Measurements from ENCODE around the gene SMIM28. TPM values are rescaled to one million over a fixed set of nuclear protein-coding genes. Genes with fewer than 3 reads are reported as not detected.
"Not testable (repeated sequence)": the region's sequence is repeated elsewhere in the genome, so short reads cannot be mapped to it uniquely, and the experiment has no call there.

Gene SMIM28
- total RNA-seq, 1 donor from 2014 or later, result not detected

DNA sequence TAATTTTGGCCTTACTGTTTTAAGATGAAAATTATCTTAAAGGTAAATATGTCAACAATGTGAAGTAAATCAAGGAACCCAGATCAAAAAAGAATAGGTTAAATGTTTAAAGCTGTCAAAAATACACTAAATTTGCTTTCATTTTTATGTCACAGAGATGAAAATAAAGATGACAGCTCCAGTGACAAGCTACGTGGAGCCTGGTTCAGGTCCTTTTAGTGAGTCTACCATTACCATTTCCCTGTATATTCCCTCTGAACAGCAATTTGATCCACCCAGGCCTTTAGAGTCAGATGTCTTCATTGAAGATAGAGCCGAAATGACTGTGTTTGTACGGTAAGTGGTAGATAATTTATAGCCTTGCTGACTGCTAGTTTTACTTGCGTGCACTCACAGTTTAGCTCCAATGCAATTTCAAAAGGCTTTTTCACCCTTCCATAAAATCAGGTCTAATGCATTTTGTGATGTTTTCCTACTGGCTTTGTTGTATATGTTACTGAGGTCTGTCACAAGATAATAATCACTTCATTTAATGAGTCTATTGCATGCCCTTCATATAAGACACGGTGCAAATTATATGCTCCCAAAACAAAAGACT is 28.2 kb downstream of the SMIM28 start:
- DNase-seq (ENCODE audit: low spot score), result no peak

DNA sequence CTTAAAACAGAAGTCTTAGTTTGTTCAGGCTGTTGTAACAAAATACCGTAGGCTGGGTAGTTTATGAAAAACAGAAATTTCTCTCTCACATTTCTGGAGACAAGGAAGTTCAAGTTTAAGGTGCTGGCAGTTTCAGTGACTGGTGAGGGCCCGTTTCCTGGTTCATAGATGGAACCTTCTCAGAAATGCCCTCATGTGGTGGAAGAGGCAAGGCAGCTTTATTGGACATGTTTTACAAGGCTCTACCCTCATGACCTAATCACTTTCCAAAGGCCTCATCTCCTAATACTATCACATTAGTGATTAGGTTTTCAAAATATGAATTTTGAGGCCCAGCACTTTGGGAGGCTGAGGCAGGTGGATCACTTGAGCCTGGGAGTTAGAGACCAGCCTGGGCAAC is 28.7 kb downstream of the SMIM28 start:
- peak; percentile 42 for DNase-seq (ENCODE audit: low spot score)

DNA sequence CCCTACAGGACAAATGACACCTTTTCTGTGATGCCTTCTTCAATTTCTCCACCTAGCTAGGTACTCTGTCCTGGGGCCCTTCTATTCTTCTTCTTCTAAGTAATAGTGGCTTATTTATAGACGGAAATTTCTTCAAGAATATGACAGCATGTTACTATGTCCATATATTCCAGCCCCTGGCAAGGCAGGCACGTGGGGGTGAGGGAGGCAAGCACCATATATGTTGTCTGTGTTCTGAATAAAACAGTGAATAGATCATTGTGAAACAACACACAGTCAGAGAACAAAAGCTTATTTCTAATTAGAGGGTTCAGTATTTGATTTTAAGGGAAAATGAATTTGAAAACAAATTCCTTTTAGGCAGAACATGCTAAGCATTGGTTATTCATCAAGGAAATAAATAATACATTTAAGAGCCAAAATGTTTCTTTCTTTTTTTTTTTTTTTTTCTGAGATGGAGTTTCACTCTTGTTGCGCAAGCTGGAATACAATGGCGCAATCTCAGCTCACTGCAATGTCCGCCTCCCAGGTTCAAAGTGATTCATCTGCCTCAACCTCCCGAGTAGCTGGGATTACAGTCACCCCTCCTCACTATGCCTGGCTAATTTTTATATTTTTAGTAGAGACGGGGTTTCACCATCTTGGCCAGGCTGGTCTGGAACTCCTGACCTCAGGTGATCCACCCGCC is 32.5 kb downstream of the SMIM28 start:
- DNase-seq (ENCODE audit: low spot score), result no peak

DNA sequence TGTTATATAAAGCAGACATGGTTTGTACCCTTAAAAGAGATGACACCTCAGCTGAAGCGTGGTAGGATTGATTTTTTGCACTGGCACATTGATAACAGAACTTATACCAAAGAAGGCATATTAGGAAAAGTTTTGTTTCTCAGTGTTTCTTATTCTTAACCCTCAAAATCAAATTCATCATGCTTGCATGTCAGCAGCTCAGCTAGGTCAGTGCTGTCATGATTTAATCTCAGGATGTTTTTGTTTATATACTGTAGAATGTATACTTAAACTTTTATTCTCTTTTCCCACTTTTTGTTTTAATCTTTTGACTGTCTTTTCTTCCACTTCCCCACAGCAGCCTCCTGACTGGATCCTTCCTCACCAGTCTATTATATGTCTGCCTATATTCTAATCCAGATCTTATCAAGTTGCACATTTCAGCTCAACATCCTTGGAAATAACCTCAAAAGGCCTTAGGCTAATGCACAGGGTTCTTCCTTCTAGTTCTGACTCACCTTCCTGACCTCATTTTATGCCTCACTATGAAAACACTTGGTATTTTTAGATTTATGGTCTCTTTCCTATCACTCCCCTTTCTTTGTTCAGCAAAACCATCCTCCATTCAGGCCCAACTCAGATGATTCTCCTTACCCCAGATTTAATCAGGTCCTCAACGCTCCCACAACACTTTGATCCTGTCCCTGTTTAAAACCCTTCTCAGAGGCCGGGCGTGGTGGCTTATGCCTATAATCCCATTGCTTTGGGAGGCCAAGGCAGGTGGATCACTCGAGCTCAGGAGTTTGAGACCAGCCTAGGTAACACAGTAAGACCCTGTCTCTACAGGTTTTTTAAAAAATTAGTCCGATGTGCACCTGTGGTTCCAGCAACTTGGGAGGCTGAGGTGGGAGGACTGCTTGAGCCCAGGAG is 33.5 kb downstream of the SMIM28 start:
- DNase-seq (ENCODE audit: low spot score), result no peak

DNA sequence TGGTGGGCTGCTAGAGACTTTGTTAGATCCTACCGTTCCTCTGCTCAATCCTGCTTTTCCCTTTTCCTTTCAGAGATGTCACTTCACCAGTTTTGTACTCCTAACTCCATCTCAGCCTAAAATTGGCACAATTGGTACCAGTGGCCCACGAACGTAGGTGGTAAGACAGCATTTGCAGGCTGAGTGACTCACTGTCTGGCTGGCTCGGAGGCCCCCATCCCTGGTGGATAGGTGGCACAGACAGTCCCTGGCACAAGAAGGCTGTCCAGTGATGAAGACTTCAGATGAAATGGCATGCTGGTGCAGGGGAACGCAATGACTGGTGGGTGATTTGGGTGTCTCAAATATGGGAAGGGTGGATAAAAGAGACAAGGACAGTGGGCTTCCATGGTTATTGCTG is 37.4 kb downstream of the SMIM28 start:
- no peak for DNase-seq (ENCODE audit: low spot score)

- no peak for DNase-seq (ENCODE audit: low spot score)
Measured at GRCh38 chr6:138416206-138416605, 38.5 kb downstream of the SMIM28 start.

GRCh38 chr6:138417493-138418117 is 39.9 kb downstream of the SMIM28 start:
- no peak for DNase-seq (ENCODE audit: low spot score)

DNA sequence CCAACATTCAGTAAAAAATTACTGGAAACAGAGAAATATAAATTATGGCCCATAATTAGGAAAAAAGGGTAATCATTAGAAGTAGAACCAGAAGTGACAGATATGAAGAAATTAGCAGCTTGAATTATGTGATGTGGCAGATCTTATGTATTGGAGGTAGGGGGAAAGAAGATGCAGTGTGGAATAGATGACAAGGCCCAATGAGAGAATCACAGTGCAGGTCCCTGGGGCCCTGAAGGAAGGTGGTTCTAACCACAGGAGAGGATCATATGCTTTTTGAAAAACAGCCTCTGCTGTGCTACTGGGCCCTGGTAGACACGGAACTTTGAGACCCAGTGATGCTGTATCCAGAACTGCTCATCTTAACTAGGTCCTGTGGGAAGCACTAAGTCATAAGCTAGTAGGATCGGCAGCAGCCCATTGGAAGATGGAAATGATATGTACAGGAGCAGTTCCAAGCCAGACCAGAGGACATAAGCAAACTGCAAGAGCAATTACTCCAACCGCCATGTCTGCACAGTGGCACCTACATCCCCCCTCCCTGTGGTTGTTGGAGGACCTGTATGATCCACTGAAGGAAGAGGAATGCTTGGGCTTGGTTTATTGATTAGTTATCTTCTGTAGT is 40.5 kb downstream of the SMIM28 start:
- DNase-seq (ENCODE audit: low spot score), result no peak

GRCh38 chr6:138419766-138420165 is 42.1 kb downstream of the SMIM28 start:
- DNase-seq (ENCODE audit: low spot score), result no peak

DNA sequence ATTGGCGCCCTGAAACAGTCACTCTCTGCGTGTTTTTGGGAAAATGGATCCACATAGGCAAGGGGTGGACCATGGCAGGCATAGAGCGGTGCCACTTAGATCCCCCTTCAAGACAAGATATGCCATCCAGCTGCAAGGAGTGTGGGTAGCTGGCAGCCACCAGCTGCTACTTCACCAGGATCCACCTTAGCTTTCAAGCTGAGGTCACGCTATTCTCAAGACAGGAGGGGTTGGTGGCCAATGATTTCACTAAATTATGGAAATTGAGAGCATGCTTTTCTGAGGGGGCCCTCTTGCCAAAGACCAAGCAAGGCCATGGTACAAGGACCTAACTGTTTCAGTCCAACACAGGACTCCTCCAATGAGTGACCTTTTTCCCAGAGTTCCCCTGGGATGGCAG is 42.7 kb downstream of the SMIM28 start:
- no peak for DNase-seq (ENCODE audit: low spot score)

DNA sequence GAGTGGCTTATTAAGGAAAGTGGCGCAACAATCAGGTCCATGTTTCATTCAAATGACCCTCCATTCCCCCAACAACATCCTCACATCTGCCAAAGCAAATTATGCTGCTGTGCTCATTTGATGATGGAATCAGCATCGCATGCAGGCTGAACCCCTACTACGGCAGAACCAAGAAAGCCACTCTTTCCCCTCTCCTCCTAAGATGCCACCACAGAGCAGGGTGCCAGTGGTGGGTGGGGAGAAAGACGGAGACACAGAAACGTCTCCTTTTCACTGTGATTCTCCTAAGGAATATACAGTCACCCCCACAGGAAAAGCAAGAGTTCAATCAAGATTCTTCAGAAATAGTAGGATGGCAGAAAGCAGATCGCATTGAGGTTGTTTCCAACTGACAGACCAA is 43.4 kb downstream of the SMIM28 start:
- DNase-seq (ENCODE audit: low spot score), result no peak

- DNase-seq (ENCODE audit: low spot score), result no peak
Measured at GRCh38 chr6:138421608-138422007, 43.9 kb downstream of the SMIM28 start.

DNA sequence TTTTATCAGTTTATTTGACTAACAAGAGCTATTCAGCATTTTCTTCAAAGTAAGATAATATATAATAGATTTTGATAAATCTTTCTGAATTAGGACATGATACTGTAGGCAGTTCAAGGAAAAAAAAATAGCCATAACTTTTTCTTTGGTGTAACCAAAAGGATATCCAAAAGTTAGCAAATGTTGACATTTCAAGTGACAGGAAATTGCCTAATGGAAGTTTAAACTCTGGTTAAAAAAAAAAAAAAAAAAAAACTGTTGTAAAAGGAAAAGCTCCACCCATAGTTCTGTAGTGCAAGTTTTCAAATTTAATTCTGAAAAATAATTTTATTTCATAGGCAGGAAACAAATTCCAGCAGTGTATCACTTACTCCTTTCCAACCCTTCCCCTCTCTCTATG is 45.2 kb downstream of the SMIM28 start:
- DNase-seq (ENCODE audit: low spot score), result no peak

DNA sequence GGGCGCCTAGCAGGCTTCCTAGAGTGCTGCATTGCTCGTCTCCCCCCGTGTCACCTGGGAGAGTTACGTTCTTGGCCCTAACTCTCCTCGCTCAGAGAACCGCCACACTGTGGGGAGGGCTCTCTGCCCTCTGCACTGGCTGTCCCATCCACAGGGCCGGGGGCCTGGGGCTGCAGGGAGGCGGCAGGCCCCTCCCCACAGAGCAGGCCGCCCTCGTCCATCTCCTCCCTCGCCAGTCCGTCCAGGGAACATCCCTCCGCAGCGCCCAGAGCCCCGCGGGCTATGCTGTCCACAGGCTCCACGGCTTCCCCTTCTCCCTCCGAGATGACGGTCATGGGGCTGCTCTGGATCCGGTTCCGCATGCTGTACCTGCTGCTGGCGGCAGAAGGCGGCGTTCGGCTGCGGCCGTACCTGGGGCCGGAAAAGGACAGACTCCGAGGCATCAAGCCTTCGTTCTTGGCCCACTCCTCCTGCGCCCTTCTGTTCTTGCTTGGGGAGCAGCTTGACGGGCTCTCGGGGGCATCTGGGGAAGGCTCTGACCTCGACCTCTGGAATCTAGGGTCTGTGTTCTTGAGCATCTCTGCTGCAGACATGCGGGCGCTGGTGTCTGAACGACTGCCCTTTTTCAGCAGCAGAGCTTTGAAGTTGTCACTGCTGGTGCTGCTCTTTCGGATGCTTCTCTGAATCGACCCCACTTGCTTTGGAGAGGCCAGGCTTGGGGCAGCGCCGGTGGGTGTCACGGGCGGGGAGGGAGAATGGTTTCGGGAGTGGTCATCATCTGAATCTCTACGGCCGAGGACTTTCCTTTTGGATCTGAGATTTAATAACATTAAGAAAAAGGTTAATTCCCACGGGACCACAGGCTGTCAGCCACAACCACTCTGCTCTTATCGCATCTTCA is 46.5 kb downstream of the SMIM28 start:
- DNase-seq (ENCODE audit: low spot score), result no peak

GRCh38 chr6:138425256-138425655 is 47.6 kb downstream of the SMIM28 start:
- not testable (repeated sequence) for DNase-seq (ENCODE audit: low spot score)

- no peak for DNase-seq (ENCODE audit: low spot score)
Measured at GRCh38 chr6:138426500-138427123, 48.9 kb downstream of the SMIM28 start.

GRCh38 chr6:138427701-138428100 is 50.0 kb downstream of the SMIM28 start:
- no peak for DNase-seq (ENCODE audit: low spot score)

GRCh38 chr6:138428944-138429598 is 51.4 kb downstream of the SMIM28 start:
- no peak for DNase-seq (ENCODE audit: low spot score)

DNA sequence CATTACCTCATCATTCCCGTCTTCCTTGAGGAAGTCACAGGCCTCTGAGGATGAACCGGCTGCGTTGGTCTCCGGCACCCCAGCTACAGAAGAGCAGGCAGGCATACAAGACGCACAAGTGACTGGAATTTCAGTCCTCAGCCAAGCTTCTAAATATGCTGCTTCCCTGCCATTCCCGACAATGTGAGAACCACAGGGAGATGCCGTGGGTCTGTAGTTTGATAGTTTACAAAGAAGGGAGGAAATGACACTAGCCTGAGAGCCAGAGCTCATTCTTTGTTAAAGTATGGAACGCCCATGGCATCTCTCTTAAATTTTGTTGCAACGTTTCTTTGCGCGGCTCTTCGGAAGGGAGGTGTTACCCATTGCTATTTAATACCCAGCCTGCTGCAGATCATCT is 52.1 kb downstream of the SMIM28 start:
- DNase-seq (ENCODE audit: low spot score), result no peak

Measured in mucosa of gallbladder (tissue), 1 donor.